Activated naive CD8-positive, alpha-beta T cell treated with anti-CD3 and anti-CD28 coated beads, Interleukin-2, amount 50 U/mL, for 24 hours (primary cell): ENCODE measurements around the gene DNAAF5.

Source experiments
- ATAC-seq: fragments of 150-1000 bp; cut with Tn5 transposase; one replicate; pipeline ENCODE4 v1.10.0; 2021
- DNase-seq: peaks from one replicate; pipeline ENCODE4 v3.0.0; 2021
- H3K27ac Mint-ChIP-seq: one replicate; pipeline ENCODE4 v1.8.0; 2021; ENCODE audit warnings: mild to moderate bottlenecking, mixed read lengths
- H3K27me3 Mint-ChIP-seq: one replicate; pipeline ENCODE4 v1.8.0; 2021; ENCODE audit warnings: mixed read lengths
- H3K36me3 Mint-ChIP-seq: one replicate; pipeline ENCODE4 v1.8.0; 2021; ENCODE audit warnings: low read depth, mixed read lengths
- H3K4me1 Mint-ChIP-seq: one replicate; pipeline ENCODE4 v1.8.0; 2021; ENCODE audit warnings: mixed read lengths
- H3K4me3 Mint-ChIP-seq: one replicate; pipeline ENCODE4 v1.8.0; 2021; ENCODE audit warnings: mild to moderate bottlenecking, moderate library complexity, mixed read lengths
- H3K9me3 Mint-ChIP-seq: one replicate; pipeline ENCODE4 v1.8.0; 2021; ENCODE audit warnings: mixed read lengths

Gene DNAAF5

DNA sequence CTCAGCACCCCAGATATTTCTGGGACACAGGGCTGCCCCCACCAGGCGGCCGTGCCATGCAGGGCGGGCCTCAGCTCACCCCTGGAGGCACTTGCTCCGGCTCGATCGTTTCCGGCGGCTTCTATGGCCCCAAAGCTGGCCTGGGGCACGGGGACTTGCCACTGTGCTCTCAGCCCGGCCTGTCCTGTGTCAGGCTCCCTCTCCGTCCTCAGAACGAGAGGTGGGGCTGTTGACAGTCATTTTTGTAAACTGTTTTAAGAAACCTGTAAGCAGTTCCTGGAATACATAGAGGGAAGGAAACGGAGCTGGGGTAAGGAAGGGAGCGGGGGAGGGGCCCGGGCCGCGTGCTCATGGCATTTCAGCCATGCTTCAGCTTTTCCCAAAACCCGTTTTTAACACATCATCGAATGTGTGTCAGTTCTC is 31.3 kb downstream of the DNAAF5 start:
- Mint-ChIP-seq H3K9me3 (no peaks in the 10 kb centered on the region), H3K27me3 (no peaks in the 10 kb centered on the region), H3K27ac (no peak overlapping the region), H3K36me3 (peaks cover 38% of the 10 kb centered on the region), H3K4me3 (no peak overlapping the region), H3K4me1 (no peaks in the 10 kb centered on the region)
- no peak for DNase-seq
- ATAC-seq, result no peak

DNA sequence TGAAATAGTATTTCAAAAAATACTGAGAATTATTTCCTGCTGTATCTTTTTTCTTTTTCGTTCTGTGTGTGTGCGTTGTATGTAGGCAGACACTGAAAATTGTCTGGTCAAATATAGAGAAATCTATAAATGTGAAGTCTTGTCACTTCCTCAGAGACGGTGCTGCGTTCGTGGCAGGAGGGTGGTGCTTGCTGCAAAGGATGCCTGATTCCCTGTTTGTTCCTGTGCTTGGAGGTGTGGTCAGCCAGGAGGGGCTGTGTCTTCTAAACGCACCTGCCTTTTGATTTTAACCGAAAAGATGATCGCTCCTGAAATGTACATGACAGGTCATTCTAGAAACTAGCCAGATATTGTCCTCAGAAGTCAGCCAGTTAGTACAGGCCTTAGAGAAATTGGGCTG is 33.1 kb downstream of the DNAAF5 start:
- Mint-ChIP-seq H3K4me1 (no peaks in the 10 kb centered on the region), H3K4me3 (no peak overlapping the region), H3K27ac (no peak overlapping the region), H3K36me3 (peaks cover 36% of the 10 kb centered on the region), H3K9me3 (no peaks in the 10 kb centered on the region), H3K27me3 (no peaks in the 10 kb centered on the region)
- ATAC-seq, result no peak
- no peak for DNase-seq

DNA sequence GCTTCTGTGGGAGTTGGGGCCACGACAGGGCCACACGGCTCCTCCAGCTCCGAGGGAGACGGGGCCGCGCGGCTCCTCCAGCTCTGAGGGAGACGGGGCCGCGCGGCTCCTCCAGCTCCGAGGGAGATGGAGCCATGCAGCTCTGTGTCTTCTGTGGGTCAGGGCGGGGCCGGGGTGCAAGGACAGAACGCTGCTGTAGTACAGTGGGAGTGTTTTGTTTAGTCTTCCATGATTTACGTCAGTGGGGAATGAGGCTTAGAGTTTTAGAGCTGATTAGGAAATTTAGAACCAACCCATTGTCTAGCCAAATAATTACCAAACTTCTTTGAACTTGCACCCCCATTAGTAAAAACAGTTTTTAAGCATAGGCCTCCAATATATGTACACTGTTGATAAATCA is 33.5 kb downstream of the DNAAF5 start:
- H3K36me3 Mint-ChIP-seq, result peaks cover 33% of the 10 kb centered on the region
- H3K9me3 Mint-ChIP-seq, result no peaks in the 10 kb centered on the region
- no peak for ATAC-seq

DNA sequence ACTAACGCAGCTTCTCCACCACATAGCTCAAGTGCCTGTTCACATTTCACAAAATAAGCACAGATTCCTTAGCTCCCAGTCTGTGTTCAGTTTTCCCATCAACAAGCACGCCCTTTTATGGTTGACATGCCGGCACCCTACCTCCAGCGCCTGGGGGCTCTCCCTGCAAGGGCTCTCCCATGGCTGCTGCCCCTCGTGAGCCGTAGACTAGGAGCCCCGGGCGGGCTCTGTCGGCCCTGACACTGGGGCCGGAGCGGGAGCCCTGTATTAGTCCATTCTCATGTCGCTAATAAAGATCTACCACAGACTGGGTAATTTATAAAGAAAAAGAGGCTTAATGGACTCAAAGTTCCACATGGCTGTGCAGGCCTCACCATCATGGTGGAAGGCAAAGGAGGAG is 34.6 kb downstream of the DNAAF5 start:
- Mint-ChIP-seq H3K36me3 (peaks cover 26% of the 10 kb centered on the region), H3K9me3 (no peaks in the 10 kb centered on the region), H3K4me3 (no peak overlapping the region), H3K27ac (no peak overlapping the region), H3K4me1 (no peaks in the 10 kb centered on the region), H3K27me3 (no peaks in the 10 kb centered on the region)
- DNase-seq, result no peak
- no peak for ATAC-seq

More for the DNA sequence above, 33.5 kb downstream of the DNAAF5 start:
- H3K27ac Mint-ChIP-seq, result no peak overlapping the region
- no peaks in the 10 kb centered on the region for H3K27me3 Mint-ChIP-seq
- no peak overlapping the region for H3K4me3 Mint-ChIP-seq
- no peaks in the 10 kb centered on the region for H3K4me1 Mint-ChIP-seq
- DNase-seq, result no peak

DNA sequence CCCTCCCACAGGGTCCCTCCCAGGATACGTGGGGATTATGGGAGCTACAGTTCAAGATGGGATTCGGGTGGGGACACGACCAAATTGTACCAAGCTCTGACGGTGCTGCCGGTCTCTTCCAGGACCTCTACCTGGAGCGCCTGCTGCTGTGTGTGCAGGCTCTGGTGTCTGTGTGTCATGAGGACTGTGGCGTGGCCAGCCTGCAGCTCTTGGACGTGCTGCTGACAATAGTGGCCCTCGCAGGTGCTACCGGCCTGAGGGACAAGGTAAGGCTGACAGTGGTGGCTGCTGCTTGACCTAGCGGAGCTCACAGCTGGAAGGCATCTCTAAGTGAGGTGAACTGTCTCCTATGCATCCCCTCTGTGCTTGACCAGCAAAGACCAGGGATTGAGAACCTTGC is 35.1 kb downstream of the DNAAF5 start:
- ATAC-seq, result no peak
- Mint-ChIP-seq H3K27me3 (no peaks in the 10 kb centered on the region), H3K36me3 (peaks cover 30% of the 10 kb centered on the region)

DNA sequence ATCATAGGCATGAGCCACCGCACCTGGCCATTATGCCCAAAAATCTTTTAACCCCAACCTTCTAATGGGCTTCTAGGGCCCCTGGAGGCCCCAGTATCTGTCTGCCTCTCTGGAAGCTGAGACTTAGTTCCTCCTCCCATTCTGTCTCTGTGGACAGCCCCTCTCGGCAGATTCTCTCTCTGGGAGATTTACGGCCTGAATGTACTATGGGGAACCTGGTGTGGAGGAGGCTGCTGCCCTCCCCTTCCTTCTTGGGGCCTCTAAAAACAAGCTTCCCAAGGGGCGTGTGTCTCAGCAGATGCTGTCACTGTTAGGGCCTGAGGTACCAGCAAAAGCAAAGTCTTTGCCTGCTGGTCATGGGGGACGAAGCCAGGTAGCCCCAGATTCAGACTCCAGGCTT is 36.4 kb downstream of the DNAAF5 start:
- no peak for ATAC-seq
- Mint-ChIP-seq H3K4me1 (no peaks in the 10 kb centered on the region), H3K4me3 (no peak overlapping the region), H3K27ac (no peak overlapping the region), H3K9me3 (no peaks in the 10 kb centered on the region), H3K27me3 (no peaks in the 10 kb centered on the region), H3K36me3 (peaks cover 37% of the 10 kb centered on the region)
- DNase-seq, result no peak

More for the DNA sequence above, 35.1 kb downstream of the DNAAF5 start:
- no peak for DNase-seq
- Mint-ChIP-seq H3K27ac (no peak overlapping the region), H3K9me3 (no peaks in the 10 kb centered on the region), H3K4me1 (no peaks in the 10 kb centered on the region), H3K4me3 (no peak overlapping the region)

DNA sequence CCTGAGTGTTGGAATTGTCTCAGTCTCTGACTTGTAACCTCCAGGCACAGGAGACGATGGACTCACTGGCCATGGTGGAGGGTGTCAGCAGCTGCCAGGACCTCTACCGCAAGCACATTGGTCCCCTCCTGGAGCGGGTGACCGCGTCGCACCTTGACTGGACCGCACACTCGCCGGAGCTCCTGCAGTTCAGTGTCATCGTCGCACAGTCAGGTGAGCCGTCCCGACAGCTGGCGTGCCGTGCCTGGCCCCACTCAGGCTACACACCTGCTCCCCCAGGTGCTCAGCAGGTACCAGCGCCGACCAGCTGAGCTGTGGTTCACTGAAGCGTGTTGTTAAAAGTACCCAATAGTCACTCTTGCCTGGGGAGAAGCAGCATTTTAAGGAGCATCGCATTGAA is 37.3 kb downstream of the DNAAF5 start:
- H3K36me3 Mint-ChIP-seq, result peaks cover 35% of the 10 kb centered on the region
- no peaks in the 10 kb centered on the region for H3K27me3 Mint-ChIP-seq
- DNase-seq, result no peak
- no peaks in the 10 kb centered on the region for H3K4me1 Mint-ChIP-seq
- H3K4me3 Mint-ChIP-seq, result no peak overlapping the region
- H3K27ac Mint-ChIP-seq, result no peak overlapping the region
- no peaks in the 10 kb centered on the region for H3K9me3 Mint-ChIP-seq
- ATAC-seq, result no peak

DNA sequence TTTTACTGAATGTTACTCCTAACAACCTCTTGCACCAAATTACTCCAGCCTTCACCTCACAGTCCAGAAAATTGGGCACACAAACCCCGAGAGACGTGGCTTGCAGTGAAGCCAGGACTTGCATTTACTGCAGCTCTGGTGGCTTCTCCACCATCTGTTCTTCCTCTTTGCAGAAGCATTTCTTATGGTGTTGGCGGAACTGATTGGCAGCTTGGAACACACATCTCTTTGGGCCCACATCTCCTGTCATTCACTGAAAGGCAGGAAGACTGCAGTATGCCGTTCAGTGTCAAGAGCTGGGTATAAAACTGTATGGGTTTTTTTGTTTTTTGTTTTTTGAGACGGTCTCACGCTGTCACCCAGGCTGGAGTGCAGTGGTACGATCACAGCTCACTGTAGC is 38.9 kb downstream of the DNAAF5 start:
- Mint-ChIP-seq H3K4me3 (no peak overlapping the region), H3K36me3 (peaks cover 27% of the 10 kb centered on the region), H3K9me3 (no peaks in the 10 kb centered on the region), H3K4me1 (no peaks in the 10 kb centered on the region), H3K27ac (no peak overlapping the region), H3K27me3 (no peaks in the 10 kb centered on the region)
- ATAC-seq (no peak), DNase-seq (no peak)

DNA sequence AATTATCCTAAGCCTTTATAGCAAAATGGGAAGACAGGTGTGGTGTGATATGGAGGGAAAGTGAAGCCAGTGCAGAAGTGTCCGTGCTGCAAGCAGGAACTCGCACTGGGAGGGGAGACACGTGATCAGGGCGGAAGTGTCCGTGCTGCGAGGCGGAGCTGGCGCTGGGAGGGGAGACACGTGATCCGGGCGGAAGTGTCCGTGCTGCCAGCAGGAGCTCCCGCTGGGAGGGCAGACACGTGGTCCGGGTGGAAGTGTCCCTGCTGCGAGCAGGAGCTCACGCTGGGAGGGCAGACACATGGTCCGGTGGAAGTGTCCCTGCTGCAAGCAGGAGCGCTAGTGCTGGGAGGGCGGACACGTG is 41.1 kb downstream of the DNAAF5 start:
- DNase-seq (no peak), ATAC-seq (no peak)
- Mint-ChIP-seq H3K36me3 (peaks cover 24% of the 10 kb centered on the region), H3K4me3 (no peak overlapping the region), H3K9me3 (no peaks in the 10 kb centered on the region), H3K4me1 (no peaks in the 10 kb centered on the region), H3K27ac (no peak overlapping the region), H3K27me3 (no peaks in the 10 kb centered on the region)

DNA sequence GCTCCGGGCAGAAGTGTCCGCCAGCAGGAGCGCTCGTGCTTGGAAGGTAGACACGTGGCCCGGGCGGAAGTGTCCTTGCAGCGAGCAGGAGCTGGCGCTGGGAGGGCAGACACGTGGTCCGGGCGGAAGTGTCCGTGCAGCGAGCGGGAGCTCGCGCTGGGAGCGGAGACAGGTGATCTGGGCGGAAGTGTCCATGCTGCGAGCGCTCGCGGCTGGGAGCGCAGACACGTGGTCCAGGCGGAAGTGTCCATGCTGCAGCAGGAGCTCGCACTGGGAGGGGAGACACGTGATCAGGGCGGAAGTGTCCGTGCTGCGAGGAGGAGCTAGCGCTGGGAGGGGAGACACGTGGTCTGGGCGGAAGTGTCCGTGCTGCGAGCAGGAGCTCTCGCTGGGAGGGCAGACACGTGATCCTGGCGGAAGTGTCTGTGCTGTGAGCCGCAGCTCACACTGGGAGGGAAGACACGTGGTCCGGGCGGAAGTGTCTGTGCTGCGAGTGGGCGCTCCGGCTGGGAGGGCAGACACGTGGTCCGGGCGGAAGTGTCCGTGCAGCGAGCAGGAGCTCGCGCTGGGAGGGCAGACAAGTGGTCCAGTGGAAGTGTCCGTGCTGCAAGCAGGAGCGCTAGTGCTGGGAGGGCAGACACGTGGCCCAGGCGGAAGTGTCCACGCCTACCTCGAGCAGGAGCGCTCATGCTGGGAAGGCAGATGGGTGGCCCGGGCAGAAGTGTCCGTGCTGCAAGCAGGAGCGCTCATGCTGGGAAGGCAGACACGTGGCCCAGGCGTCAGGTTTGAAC is 41.6 kb downstream of the DNAAF5 start:
- peaks cover 24% of the 10 kb centered on the region for H3K36me3 Mint-ChIP-seq
- ATAC-seq, result no peak
- H3K27me3 Mint-ChIP-seq, result no peaks in the 10 kb centered on the region
- no peaks in the 10 kb centered on the region for H3K4me1 Mint-ChIP-seq
- H3K9me3 Mint-ChIP-seq, result no peaks in the 10 kb centered on the region
- H3K27ac Mint-ChIP-seq, result no peak overlapping the region
- no peak for DNase-seq
- H3K4me3 Mint-ChIP-seq, result no peak overlapping the region

DNA sequence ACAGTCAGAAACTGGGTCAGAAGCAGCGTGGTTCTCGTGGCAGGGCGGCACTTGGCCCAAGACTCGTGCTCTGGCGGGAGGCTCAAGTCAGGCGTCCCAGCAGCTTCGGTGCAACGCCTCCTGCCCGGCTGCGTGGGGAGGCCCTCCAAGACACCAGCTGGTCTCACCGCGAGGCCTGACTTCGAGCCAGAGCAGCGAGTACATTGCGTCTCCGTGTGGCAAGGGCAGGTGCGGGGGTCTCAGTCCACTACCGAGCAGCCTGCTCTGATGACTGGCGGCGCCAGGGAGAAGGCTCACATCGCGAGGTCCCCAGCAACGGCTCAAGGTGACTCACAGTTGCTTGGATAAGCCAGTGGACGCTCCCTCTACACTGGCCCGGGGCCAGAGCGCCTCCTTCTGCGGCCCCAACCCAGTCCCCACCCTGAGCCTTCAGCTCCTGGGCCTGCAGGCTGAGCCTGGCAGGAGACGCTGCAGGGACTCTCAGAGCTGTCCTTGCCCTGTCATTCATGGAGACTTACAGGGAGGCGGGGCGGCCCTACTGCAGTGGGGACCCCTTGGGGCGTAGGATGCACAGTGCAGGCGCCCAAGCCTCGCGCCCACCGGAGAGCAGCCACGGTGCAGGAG is 42.5 kb downstream of the DNAAF5 start:
- Mint-ChIP-seq H3K36me3 (peaks cover 20% of the 10 kb centered on the region), H3K27ac (no peak overlapping the region), H3K27me3 (no peaks in the 10 kb centered on the region), H3K9me3 (no peaks in the 10 kb centered on the region), H3K4me1 (no peaks in the 10 kb centered on the region), H3K4me3 (no peak overlapping the region)
- ATAC-seq (peak; percentile 42), DNase-seq (no peak)

DNA sequence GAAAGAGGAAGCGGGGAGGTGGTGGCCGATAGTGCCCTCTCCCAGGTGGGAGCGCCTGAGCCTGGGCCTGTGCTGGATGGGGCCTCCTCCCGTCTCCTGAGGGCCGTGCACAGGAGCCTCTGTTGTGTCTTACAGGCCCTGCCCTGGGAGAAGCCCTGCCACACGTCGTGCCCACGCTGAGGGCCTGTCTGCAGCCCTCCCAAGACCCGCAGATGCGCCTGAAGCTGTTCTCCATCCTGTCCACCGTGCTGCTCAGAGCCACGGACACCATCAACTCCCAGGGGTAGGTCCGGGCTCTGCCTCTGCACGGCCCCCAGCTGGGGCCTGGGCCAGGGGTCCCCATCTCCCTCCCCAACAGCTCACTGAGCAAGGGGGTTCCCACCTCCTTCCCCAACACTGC is 43.8 kb downstream of the DNAAF5 start:
- no peaks in the 10 kb centered on the region for H3K4me1 Mint-ChIP-seq
- ATAC-seq (no peak), DNase-seq (no peak)
- no peak overlapping the region for H3K27ac Mint-ChIP-seq
- no peaks in the 10 kb centered on the region for H3K27me3 Mint-ChIP-seq
- H3K4me3 Mint-ChIP-seq, result no peak overlapping the region
- H3K36me3 Mint-ChIP-seq, result peaks cover 15% of the 10 kb centered on the region
- no peaks in the 10 kb centered on the region for H3K9me3 Mint-ChIP-seq

DNA sequence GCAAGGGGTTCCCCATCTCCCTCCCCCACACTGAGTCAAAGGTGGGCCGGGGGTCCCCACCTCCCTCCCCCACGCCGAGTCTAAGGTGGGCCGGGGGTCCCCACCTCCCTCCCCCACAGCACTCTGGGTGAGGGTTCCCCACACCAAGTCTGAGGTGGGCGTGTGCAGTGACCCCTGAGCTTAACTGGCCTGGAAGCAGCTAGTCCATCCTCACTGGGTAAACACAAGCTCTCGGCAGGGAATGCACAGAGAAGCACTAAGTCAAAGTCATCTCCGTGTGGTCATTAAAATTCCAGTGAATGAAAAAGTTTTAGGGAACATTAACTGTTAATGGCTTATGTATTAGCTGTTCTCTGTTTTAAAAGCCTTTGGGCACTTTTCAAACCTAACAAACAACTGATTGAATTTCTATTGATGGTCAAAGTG is 44.3 kb downstream of the DNAAF5 start:
- DNase-seq (no peak), ATAC-seq (no peak)
- no peak overlapping the region for H3K27ac Mint-ChIP-seq
- peaks cover 17% of the 10 kb centered on the region for H3K36me3 Mint-ChIP-seq
- H3K9me3 Mint-ChIP-seq, result no peaks in the 10 kb centered on the region
- H3K27me3 Mint-ChIP-seq, result no peaks in the 10 kb centered on the region
- no peak overlapping the region for H3K4me3 Mint-ChIP-seq
- no peaks in the 10 kb centered on the region for H3K4me1 Mint-ChIP-seq

DNA sequence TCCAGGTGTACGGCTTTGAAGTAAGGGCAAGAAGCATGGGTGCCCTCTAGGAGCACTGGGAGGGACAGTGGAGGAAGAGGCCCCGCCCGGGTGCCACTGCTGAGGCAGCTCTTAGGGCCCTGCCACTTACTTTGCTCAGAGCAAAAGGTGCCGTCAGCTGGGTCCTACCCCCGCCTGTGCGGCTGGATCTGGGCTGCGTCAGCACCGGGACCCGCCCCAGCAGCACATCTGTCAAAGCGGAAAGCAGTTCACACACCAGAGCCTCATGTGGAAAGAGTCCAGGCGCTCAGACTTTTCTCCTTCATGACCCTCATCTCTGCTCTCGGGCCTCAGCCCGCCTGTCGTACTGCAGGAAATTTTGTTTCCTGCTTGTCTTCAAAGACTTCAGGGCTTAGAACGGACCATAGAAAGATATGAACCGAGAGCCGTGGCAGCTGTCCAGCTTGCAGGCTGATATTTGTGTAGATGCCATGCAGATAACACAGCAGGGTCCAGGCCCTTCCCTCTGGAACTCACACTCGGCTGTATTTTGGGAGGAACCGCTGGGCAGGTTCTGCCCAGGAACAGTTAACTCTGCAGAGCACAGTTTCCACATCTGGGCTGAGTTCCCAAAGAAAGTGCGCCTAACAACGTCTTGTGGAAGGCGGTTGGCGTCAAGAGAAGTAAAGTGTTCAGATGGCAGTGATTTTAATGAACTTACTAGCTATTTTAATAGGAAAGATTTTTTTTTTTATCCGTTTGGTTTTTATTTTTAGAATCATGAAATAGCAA is 44.9 kb downstream of the DNAAF5 start:
- Mint-ChIP-seq H3K9me3 (no peaks in the 10 kb centered on the region), H3K4me3 (no peak overlapping the region), H3K27ac (no peak overlapping the region), H3K4me1 (no peaks in the 10 kb centered on the region), H3K27me3 (no peaks in the 10 kb centered on the region), H3K36me3 (peaks cover 19% of the 10 kb centered on the region)
- no peak for ATAC-seq
- no peak for DNase-seq

DNA sequence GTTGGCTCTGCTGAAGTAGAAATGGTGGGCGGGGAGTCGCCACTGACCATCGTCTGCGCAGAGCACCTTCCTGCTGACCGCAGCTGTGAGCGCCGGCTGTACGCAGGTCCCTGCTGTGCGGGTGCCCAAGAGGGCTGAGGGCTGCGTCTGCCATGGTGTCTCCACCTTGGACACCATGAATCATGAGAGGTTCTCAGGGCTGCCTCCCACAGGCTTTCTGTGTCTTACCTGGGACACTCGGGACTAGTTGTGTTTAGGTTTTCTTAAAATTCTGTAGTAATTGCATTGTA is 45.5 kb downstream of the DNAAF5 start:
- no peak for ATAC-seq
- Mint-ChIP-seq H3K36me3 (peaks cover 17% of the 10 kb centered on the region), H3K9me3 (no peaks in the 10 kb centered on the region), H3K4me3 (no peak overlapping the region), H3K4me1 (no peaks in the 10 kb centered on the region), H3K27ac (no peak overlapping the region), H3K27me3 (no peaks in the 10 kb centered on the region)
- DNase-seq, result no peak
